Measurements from ENCODE around the gene MUC2.

The MUC2 gene

GRCh38 chr11:1072821-1073231, 1.8 kb upstream of the MUC2 start:
- no peak for DNase-seq (ENCODE audit: low read depth)
- H3K4me3 ChIP-seq (ENCODE audit: low read depth, low read length), result no peak overlapping the region
- no peak for TF ChIP-seq CTCF (IDR thresholded peaks at IDR 0.05; ENCODE audit: insufficient read depth, low read depth, low read length, missing control alignments)

- no peak for DNase-seq (ENCODE audit: low read depth)
- no peak for TF ChIP-seq CTCF (IDR thresholded peaks at IDR 0.05; ENCODE audit: insufficient read depth, low read depth, low read length, missing control alignments)
- H3K4me3 ChIP-seq (ENCODE audit: low read depth, low read length), result no peak overlapping the region
Measured at GRCh38 chr11:1073261-1073724, 1.4 kb upstream of the MUC2 start.

GRCh38 chr11:1073851-1074243, 827 bp upstream of the MUC2 start:
- no peak for TF ChIP-seq CTCF (IDR thresholded peaks at IDR 0.05; ENCODE audit: insufficient read depth, low read depth, low read length, missing control alignments)
- no peak overlapping the region for H3K4me3 ChIP-seq (ENCODE audit: low read depth, low read length)
- no peak for DNase-seq (ENCODE audit: low read depth)

- DNase-seq (ENCODE audit: low read depth), result no peak
- TF ChIP-seq CTCF (IDR thresholded peaks at IDR 0.05; ENCODE audit: insufficient read depth, low read depth, low read length, missing control alignments), result no peak
Measured at GRCh38 chr11:1075341-1075911, 752 bp downstream of the MUC2 start.

GRCh38 chr11:1076061-1076665, 1.5 kb downstream of the MUC2 start:
- no peak for TF ChIP-seq CTCF (IDR thresholded peaks at IDR 0.05; ENCODE audit: insufficient read depth, low read depth, low read length, missing control alignments)
- DNase-seq (ENCODE audit: low read depth), result no peak
- no peak overlapping the region for H3K4me3 ChIP-seq (ENCODE audit: low read depth, low read length)

More at GRCh38 chr11:1075341-1075911, 752 bp downstream of the MUC2 start:
- H3K4me3 ChIP-seq (ENCODE audit: low read depth, low read length), result no peak overlapping the region

DNA sequence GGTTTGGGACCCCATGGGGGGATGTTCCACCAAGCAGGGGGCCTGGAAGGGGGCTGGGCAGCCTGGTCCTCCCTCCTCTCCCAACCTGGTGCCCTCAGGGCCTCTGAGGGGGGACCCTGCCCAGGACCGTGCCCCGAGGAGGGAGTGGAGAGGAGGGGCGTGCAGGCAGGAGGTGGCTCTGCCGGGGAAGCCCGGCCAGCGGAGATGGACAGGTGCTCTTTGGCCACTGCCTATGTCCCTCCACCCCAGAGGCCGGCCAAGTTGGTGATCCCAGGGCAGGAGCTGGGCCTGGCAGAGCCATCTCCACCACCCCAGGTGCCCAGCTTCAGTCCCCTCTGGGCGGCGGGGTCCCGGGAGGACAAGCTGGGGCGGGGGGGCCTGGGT, 2.4 kb downstream of the MUC2 start:
- TF ChIP-seq CTCF (IDR thresholded peaks at IDR 0.05; ENCODE audit: insufficient read depth, low read depth, low read length, missing control alignments), result no peak
- H3K4me3 ChIP-seq (ENCODE audit: low read depth, low read length), result no peak overlapping the region
- no peak for DNase-seq (ENCODE audit: low read depth)
